Trophoblast cell (in vitro differentiated cells and primary cell): Measurements from ENCODE around the gene HIBADH. TPM values are rescaled to one million over a fixed set of nuclear protein-coding genes. Genes with fewer than 3 reads are reported as not detected.
A peak's percentile ranks its signal among the peaks of the same experiment; 100 is the strongest.

ENCODE experiments used
- DNase-seq, 2 donors: peaks; one replicate each; pipeline ENCODE4 v3.0.0-alpha.2; 2016
- H2AFZ ChIP-seq: 2 replicates; pipeline ENCODE4 v1.6.1; 2013; ENCODE audit warnings: low read length, moderate library complexity, mild to moderate bottlenecking; ENCODE audit not compliant: insufficient read depth, poor library complexity
- H2AK5ac ChIP-seq: 2 replicates; pipeline ENCODE4 v1.6.1; 2013; ENCODE audit warnings: mild to moderate bottlenecking, low read length
- H2BK120ac ChIP-seq: 2 replicates; pipeline ENCODE4 v1.6.1; 2013; ENCODE audit warnings: low read length, mild to moderate bottlenecking, moderate library complexity; ENCODE audit not compliant: insufficient read depth, poor library complexity
- H2BK12ac ChIP-seq: 2 replicates; pipeline ENCODE4 v1.6.1; 2013; ENCODE audit warnings: mild to moderate bottlenecking, low read length, moderate library complexity
- H2BK5ac ChIP-seq: 2 replicates; pipeline ENCODE4 v1.6.1; 2013; ENCODE audit warnings: low read length, low read depth, moderate library complexity, mild to moderate bottlenecking; ENCODE audit not compliant: poor library complexity
- H3K14ac ChIP-seq: 2 replicates; pipeline ENCODE4 v1.6.1; 2013; ENCODE audit warnings: mild to moderate bottlenecking, low read length
- H3K18ac ChIP-seq: 2 replicates; pipeline ENCODE4 v1.6.1; 2013; ENCODE audit warnings: mild to moderate bottlenecking, low read length
- H3K23ac ChIP-seq: 2 replicates; pipeline ENCODE4 v1.6.1; 2013; ENCODE audit warnings: low read length
- H3K27ac ChIP-seq: 2 replicates; pipeline ENCODE4 v1.5.1; 2013; ENCODE audit warnings: low read depth, mild to moderate bottlenecking, inconsistent platforms, low read length, moderate library complexity
- H3K27me3 ChIP-seq: 2 replicates; pipeline ENCODE4 v1.6.1; 2013; ENCODE audit warnings: inconsistent platforms, mild to moderate bottlenecking, low read length, moderate library complexity; ENCODE audit not compliant: insufficient read depth
- H3K36me3 ChIP-seq, 2 experiments: 1 replicate in 1 of 2; 2 replicates in 1 of 2; pipeline ENCODE4 v1.6.1; 2013; ENCODE audit warnings: low read length in 2 of 2, mild to moderate bottlenecking in 2 of 2, moderate library complexity in 1 of 2; ENCODE audit not compliant: insufficient read depth in 2 of 2, control insufficient read depth in 1 of 2
- H3K4ac ChIP-seq: 2 replicates; pipeline ENCODE4 v1.6.1; 2013; ENCODE audit warnings: low read depth, mild to moderate bottlenecking, low read length, moderate library complexity
- H3K4me1 ChIP-seq, 2 experiments: 1 replicate in 1 of 2; 2 replicates in 1 of 2; pipeline ENCODE4 v1.6.1; 2013; ENCODE audit warnings: low read length in 2 of 2, mild to moderate bottlenecking in 2 of 2, moderate library complexity in 1 of 2; ENCODE audit not compliant: insufficient read depth in 2 of 2, control insufficient read depth in 1 of 2
- H3K4me2 ChIP-seq: 2 replicates; pipeline ENCODE4 v1.6.1; 2013; ENCODE audit warnings: inconsistent platforms, mild to moderate bottlenecking, low read length, moderate library complexity
- H3K4me3 ChIP-seq: 2 replicates; pipeline ENCODE4 v1.5.1; 2013; ENCODE audit warnings: mild to moderate bottlenecking, low read depth, low read length, inconsistent platforms
- H3K79me1 ChIP-seq: one replicate; pipeline ENCODE4 v1.6.1; 2013; ENCODE audit warnings: low read length
- H3K79me2 ChIP-seq: 2 replicates; pipeline ENCODE4 v1.6.1; 2013; ENCODE audit warnings: low read length, mild to moderate bottlenecking; ENCODE audit not compliant: control insufficient read depth, insufficient read depth, poor library complexity
- H3K9ac ChIP-seq: 2 replicates; pipeline ENCODE4 v1.6.1; 2013; ENCODE audit warnings: mild to moderate bottlenecking, low read length
- H3K9me3 ChIP-seq: 2 replicates; pipeline ENCODE4 v1.6.1; 2013; ENCODE audit warnings: low read depth, mild to moderate bottlenecking, control low read depth, inconsistent platforms, low read length; ENCODE audit not compliant: insufficient read depth
- H4K12ac ChIP-seq: 2 replicates; pipeline ENCODE4 v1.6.1; 2013; ENCODE audit warnings: low read depth, mild to moderate bottlenecking, low read length, moderate library complexity
- H4K8ac ChIP-seq: 2 replicates; pipeline ENCODE4 v1.6.1; 2013; ENCODE audit warnings: low read depth, mild to moderate bottlenecking, low read length, moderate library complexity
- H4K91ac ChIP-seq: one replicate; pipeline ENCODE4 v1.6.1; 2013; ENCODE audit warnings: low read depth, mild to moderate bottlenecking, low read length, moderate library complexity
- WGBS: extraction: QIAGEN DNeasy Blood & Tissue Kit; methylation state at CpG from one replicate; pipeline ENCODE4 v1.1.7; 2013; ENCODE audit warnings: missing lambda C conversion rate; ENCODE audit not compliant: insufficient read length, insufficient coverage; ENCODE audit errors: extremely low coverage; 5-methylcytosine and 5-hydroxymethylcytosine counted together
- polyA plus RNA-seq: library from polyadenylated mRNA; stranded (reverse); fragments of 200-250 nt; gene quantifications from 2 replicates; pipeline ENCODE4 v1.2.3, GENCODE V29; 2013

The HIBADH gene
- 15.7 and 16.5 TPM in 2 replicates for polyA plus RNA-seq

GRCh38 chr7:27662490-27663205, at the start of gene HIBADH:
HIBADH (minus strand) TSS chr7:27662883; CDS start chr7:27662788, 95 bp downstream.
- WGBS = no CpG with 5 or more reads among the region's 67 CpGs
- DNase-seq = peak; percentile 100
- Histone ChIP-seq H3K36me3 (peaks cover 0 to 2% of the 10 kb centered on the region in 2 experiments), H3K4ac (peak within 1 kb of the TSS; percentile 72), H3K9me3 (no peaks in the 10 kb centered on the region), H3K9ac (peak within 1 kb of the TSS; percentile 84), H3K14ac (peak within 1 kb of the TSS; percentile 91), H3K4me3 (peak within 1 kb of the TSS; percentile 98), H4K8ac (peak within 1 kb of the TSS; percentile 92), H3K4me2 (peak within 1 kb of the TSS; percentile 94), H3K79me1 (peaks cover 7% of the 10 kb centered on the region), H3K27ac (peak within 1 kb of the TSS; percentile 11), H2BK5ac (peak within 1 kb of the TSS; percentile 77), H4K12ac (peak within 1 kb of the TSS; percentile 66), H2BK12ac (peak within 1 kb of the TSS; percentile 40), H3K27me3 (no peaks in the 10 kb centered on the region), H3K4me1 (peaks cover 0 to 2% of the 10 kb centered on the region in 2 experiments), H3K18ac (peak within 1 kb of the TSS; percentile 84), H4K91ac (peak within 1 kb of the TSS; percentile 80), H2AFZ (peak within 1 kb of the TSS; percentile 94), H3K79me2 (peaks cover 4% of the 10 kb centered on the region), H2BK120ac (peak within 1 kb of the TSS; percentile 92), H3K23ac (no peak within 1 kb of the TSS), H2AK5ac (no peak within 1 kb of the TSS)

- Histone ChIP-seq H3K27me3 (no peaks in the 10 kb centered on the region), H4K91ac (no peak overlapping the region), H3K4me2 (no peak overlapping the region), H3K14ac (no peak overlapping the region), H4K12ac (no peak overlapping the region), H3K9me3 (no peaks in the 10 kb centered on the region), H3K4me1 (no peaks in the 10 kb centered on the region), H2BK5ac (no peak overlapping the region), H2BK120ac (no peak overlapping the region), H4K8ac (no peak overlapping the region), H3K4me3 (no peak overlapping the region), H3K27ac (no peak overlapping the region), H3K36me3 (no peaks in the 10 kb centered on the region), H3K79me2 (no peaks in the 10 kb centered on the region), H3K18ac (no peak overlapping the region), H3K9ac (no peak overlapping the region), H3K4ac (no peak overlapping the region), H3K79me1 (no peaks in the 10 kb centered on the region), H2AK5ac (no peak overlapping the region), H3K23ac (no peak overlapping the region), H2BK12ac (no peak overlapping the region), H2AFZ (no peak overlapping the region)
- no peak for DNase-seq
- no CpG with 5 or more reads among the region's 3 CpGs for WGBS
These were observed 49.5 kb upstream of the HIBADH start for GRCh38 chr7:27712217-27712616.

DNA sequence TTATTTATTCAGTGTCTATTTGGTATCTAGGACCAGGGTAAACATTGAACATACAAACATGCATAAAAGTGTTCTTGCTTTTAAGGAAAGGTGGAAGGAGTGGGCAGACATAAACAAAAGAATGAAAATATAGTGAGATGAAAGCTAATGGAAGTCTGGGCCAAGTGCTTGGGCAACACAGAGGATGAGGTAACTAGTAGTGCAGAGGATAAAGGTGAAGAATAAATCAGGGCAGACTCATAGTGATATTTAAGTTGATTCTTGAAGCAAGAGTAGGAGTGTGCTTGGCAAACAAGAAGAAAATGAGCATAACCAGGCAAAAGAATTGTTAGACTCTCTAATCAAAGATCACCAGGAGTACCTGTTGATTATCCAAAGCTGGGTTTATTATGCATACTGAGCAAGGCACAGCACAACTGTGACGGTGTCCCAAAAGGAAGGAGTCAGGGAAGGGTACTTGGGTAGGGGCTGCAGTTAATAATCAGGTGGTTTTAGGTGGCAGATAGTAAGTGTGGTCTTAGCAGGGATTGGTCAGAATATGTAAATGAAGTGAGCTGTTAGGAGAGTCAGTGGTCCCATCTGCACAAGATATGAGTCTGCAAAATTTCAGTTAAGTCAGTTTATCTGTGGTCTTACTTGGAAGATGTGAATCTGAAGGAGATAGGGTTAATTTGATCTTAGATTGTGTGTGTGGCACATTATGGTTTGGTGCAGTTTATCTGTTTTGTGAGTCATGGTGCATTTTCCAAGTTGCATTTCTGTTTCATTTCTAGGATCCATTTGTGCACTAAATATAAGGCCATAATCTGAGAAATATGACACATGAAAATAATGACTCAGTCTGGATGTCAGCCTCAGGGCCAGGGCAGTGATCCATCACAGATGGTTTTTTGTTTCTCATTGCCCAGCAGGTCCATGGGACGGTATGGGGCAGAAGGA, 46.7 kb upstream of the HIBADH start:
- no peak overlapping the region for H3K4me3 ChIP-seq
- H3K4me1 ChIP-seq = no peaks in the 10 kb centered on the region
- no peak overlapping the region for H2BK120ac ChIP-seq
- no peaks in the 10 kb centered on the region for H3K9me3 ChIP-seq
- no peak overlapping the region for H4K91ac ChIP-seq
- H2BK12ac ChIP-seq = no peak overlapping the region
- no CpG with 5 or more reads among the region's 2 CpGs for WGBS
- no peaks in the 10 kb centered on the region for H3K27me3 ChIP-seq
- no peak overlapping the region for H3K18ac ChIP-seq
- H2AK5ac ChIP-seq = no peak overlapping the region
- DNase-seq = no peak
- no peak overlapping the region for H3K4ac ChIP-seq
- H3K9ac ChIP-seq = no peak overlapping the region
- no peak overlapping the region for H4K12ac ChIP-seq
- H2AFZ ChIP-seq = no peak overlapping the region
- H4K8ac ChIP-seq = no peak overlapping the region
- no peak overlapping the region for H3K27ac ChIP-seq
- H3K23ac ChIP-seq = no peak overlapping the region
- H3K79me1 ChIP-seq = no peaks in the 10 kb centered on the region
- H3K4me2 ChIP-seq = no peak overlapping the region
- H2BK5ac ChIP-seq = no peak overlapping the region
- H3K14ac ChIP-seq = no peak overlapping the region
- H3K36me3 ChIP-seq = no peaks in the 10 kb centered on the region
- no peaks in the 10 kb centered on the region for H3K79me2 ChIP-seq

- Histone ChIP-seq H4K91ac (no peak overlapping the region), H2BK5ac (no peak overlapping the region), H4K12ac (no peak overlapping the region), H2BK120ac (no peak overlapping the region), H3K4ac (no peak overlapping the region), H3K27ac (no peak overlapping the region), H3K9ac (no peak overlapping the region), H3K36me3 (no peaks in the 10 kb centered on the region), H3K79me1 (no peaks in the 10 kb centered on the region), H3K79me2 (no peaks in the 10 kb centered on the region), H3K4me3 (no peak overlapping the region), H3K14ac (no peak overlapping the region), H3K18ac (no peak overlapping the region), H2AK5ac (no peak overlapping the region), H3K4me1 (no peaks in the 10 kb centered on the region), H3K4me2 (no peak overlapping the region), H3K23ac (no peak overlapping the region), H2AFZ (no peak overlapping the region), H4K8ac (no peak overlapping the region), H3K27me3 (no peaks in the 10 kb centered on the region), H2BK12ac (no peak overlapping the region), H3K9me3 (no peaks in the 10 kb centered on the region)
- DNase-seq = no peak
- no CpG with 5 or more reads among the region's 6 CpGs for WGBS
These were observed 45.8 kb upstream of the HIBADH start for GRCh38 chr7:27708485-27708884.
